Astrocyte (in vitro differentiated cells and primary cell): ENCODE measurements around the gene FCRL2. TPM values are rescaled to one million over a fixed set of nuclear protein-coding genes. Genes with fewer than 3 reads are reported as not detected.

Experiments used
- DNase-seq: peaks from one replicate; pipeline ENCODE4 v3.0.0-alpha.2; 2010; ENCODE audit warnings: low read depth
- FAIRE-seq: peaks from 2 replicates; lab custom pipeline; 2011; peaks lifted over from hg19 to GRCh38; lab: Jason Lieb, UNC
- H2AFZ ChIP-seq: 2 replicates; pipeline ENCODE4 v1.6.0; 2012; ENCODE audit warnings: low read depth, low read length, inconsistent platforms
- H3K27ac ChIP-seq: 2 replicates; pipeline ENCODE4 v1.5.1; 2011; ENCODE audit warnings: low read depth, low read length, inconsistent platforms
- H3K27me3 ChIP-seq: 2 replicates; pipeline ENCODE4 v1.6.0; 2011; ENCODE audit warnings: low read length, inconsistent platforms; ENCODE audit not compliant: insufficient read depth
- H3K36me3 ChIP-seq: 2 replicates; pipeline ENCODE4 v1.5.1; 2011; ENCODE audit warnings: low read length, inconsistent platforms; ENCODE audit not compliant: insufficient read depth
- H3K4me1 ChIP-seq: 2 replicates; pipeline ENCODE4 v1.5.1; 2011; ENCODE audit warnings: low read length, inconsistent platforms; ENCODE audit not compliant: insufficient read depth
- H3K4me2 ChIP-seq: 2 replicates; pipeline ENCODE4 v1.6.0; 2012; ENCODE audit warnings: low read length, inconsistent platforms
- H3K4me3 ChIP-seq: 2 replicates; pipeline ENCODE4 v1.5.1; 2011; ENCODE audit warnings: low read depth, mild to moderate bottlenecking, low read length, inconsistent platforms; ENCODE audit not compliant: insufficient read depth
- H3K79me2 ChIP-seq: 2 replicates; pipeline ENCODE4 v1.6.0; 2012; ENCODE audit warnings: mild to moderate bottlenecking, low read length, inconsistent platforms; ENCODE audit not compliant: insufficient read depth
- H3K9ac ChIP-seq: 2 replicates; pipeline ENCODE4 v1.6.0; 2012; ENCODE audit warnings: mild to moderate bottlenecking, low read length, inconsistent platforms
- H3K9me3 ChIP-seq: 2 replicates; pipeline ENCODE4 v1.5.1; 2012; ENCODE audit warnings: low read depth, mild to moderate bottlenecking, low read length, inconsistent platforms; ENCODE audit not compliant: insufficient read depth
- H4K20me1 ChIP-seq: 2 replicates; pipeline ENCODE4 v1.6.0; 2012; ENCODE audit warnings: low read length, inconsistent platforms; ENCODE audit not compliant: insufficient read depth
- H3K27ac Mint-ChIP-seq: one replicate; pipeline ENCODE4 v1.8.0; 2021; ENCODE audit warnings: mild to moderate bottlenecking, mixed read lengths; ENCODE audit not compliant: unreplicated experiment
- H3K27me3 Mint-ChIP-seq: one replicate; pipeline ENCODE4 v1.8.0; 2021; ENCODE audit warnings: low read depth, mixed read lengths; ENCODE audit not compliant: unreplicated experiment
- H3K36me3 Mint-ChIP-seq: one replicate; pipeline ENCODE4 v1.8.0; 2021; ENCODE audit warnings: low read depth, mixed read lengths; ENCODE audit not compliant: unreplicated experiment
- H3K4me1 Mint-ChIP-seq: one replicate; pipeline ENCODE4 v1.8.0; 2021; ENCODE audit warnings: low read depth, mixed read lengths; ENCODE audit not compliant: unreplicated experiment
- H3K4me3 Mint-ChIP-seq: one replicate; pipeline ENCODE4 v1.8.0; 2021; ENCODE audit warnings: mild to moderate bottlenecking, moderate library complexity, mixed read lengths; ENCODE audit not compliant: unreplicated experiment
- H3K9me3 Mint-ChIP-seq: one replicate; pipeline ENCODE4 v1.8.0; 2021; ENCODE audit warnings: mild to moderate bottlenecking, mixed read lengths; ENCODE audit not compliant: unreplicated experiment
- CTCF ChIP-seq: IDR thresholded peaks from 2 replicates; pipeline ENCODE4 v1.5.1; 2011; ENCODE audit warnings: low read depth, mild to moderate bottlenecking, inconsistent platforms, low read length, moderate library complexity; ENCODE audit not compliant: insufficient read depth
- EZH2 ChIP-seq: IDR thresholded peaks from 2 replicates; pipeline ENCODE4 v1.6.1; 2012; ENCODE audit warnings: mild to moderate bottlenecking, low read length, inconsistent platforms; ENCODE audit not compliant: insufficient read depth
- total RNA-seq: library from RNA; stranded (reverse); gene quantifications from 2 replicates; pipeline ENCODE4 v1.2.1, GENCODE V29; 2021

Gene FCRL2
- total RNA-seq, 1 donor from 2014 or later = not detected

- H3K4me3 ChIP-seq = no peak overlapping the region
- Mint-ChIP-seq H3K27ac (no peak overlapping the region), H3K9me3 (no peaks in the 10 kb centered on the region), H3K36me3 (no peaks in the 10 kb centered on the region), H3K4me3 (no peak overlapping the region), H3K4me1 (no peaks in the 10 kb centered on the region), H3K27me3 (peaks cover 24% of the 10 kb centered on the region)
- H3K27me3 ChIP-seq = no peaks in the 10 kb centered on the region
- H3K9ac ChIP-seq = no peak overlapping the region
- FAIRE-seq = no peak
- no peak overlapping the region for H3K4me2 ChIP-seq
- H3K9me3 ChIP-seq = no peaks in the 10 kb centered on the region
- TF ChIP-seq EZH2 (no peak), CTCF (no peak)
- no peaks in the 10 kb centered on the region for H4K20me1 ChIP-seq
- DNase-seq = no peak
- no peaks in the 10 kb centered on the region for H3K36me3 ChIP-seq
- no peak overlapping the region for H3K27ac ChIP-seq
- no peaks in the 10 kb centered on the region for H3K4me1 ChIP-seq
- no peak overlapping the region for H2AFZ ChIP-seq
- no peaks in the 10 kb centered on the region for H3K79me2 ChIP-seq
Measured at GRCh38 chr1:157696966-157697628, 79.8 kb downstream of the FCRL2 start.

Other genes with a start within 250 kb of the FCRL2 start
- gene FCRL5, start 224.6 kb downstream of the FCRL2 start, total RNA-seq = not detected in 2 replicates
- 0.48 TPM in 1 of 2 replicates, not detected in the other for gene FCRL4, start 179.0 kb downstream of the FCRL2 start, total RNA-seq
- not detected in 2 replicates for gene FCRL3, start 76.4 kb downstream of the FCRL2 start, total RNA-seq
- gene FCRL1, start 43.0 kb upstream of the FCRL2 start, total RNA-seq = not detected in 2 replicates
- not detected in 2 replicates for gene CD5L, start 64.7 kb upstream of the FCRL2 start, total RNA-seq
- gene KIRREL1, start 216.5 kb upstream of the FCRL2 start, total RNA-seq = 195 and 231 TPM in 2 replicates